K562 (cell line): ENCODE data around the gene ETV3L. TPM values are rescaled to one million over a fixed set of nuclear protein-coding genes. Genes with fewer than 3 reads are reported as not detected.
A peak's percentile ranks its signal among the peaks of the same experiment; 100 is the strongest.

Experiments
- ATAC-seq: fragments of 200-7000 bp; cut with Tn5 transposase; 3 replicates; pipeline ENCODE4 v1.9.1; 2020; ENCODE audit warnings: moderate library complexity
- BruUV-seq: library from RNA; stranded (reverse); fragments of 400-500 nt; replicated peaks from 2 replicates; lab custom pipeline; 2021; lab: Mats Ljungman, UMichigan
- CTCF ChIA-PET: fragments of 300-600 bp; formaldehyde crosslinking; extraction: SDS; loops from one replicate; lab custom pipeline; 2021; ENCODE audit warnings: low intra/inter-chr PET ratio; lab: Yijun Ruan, JAX
- POLR2A ChIA-PET: fragments of 300-600, 350-650 bp; sonication (Branson Sonifier 250); formaldehyde crosslinking; extraction: SDS; loops from one replicate; lab custom pipeline; 2021; ENCODE audit warnings: antibody characterized with exemption, inconsistent platforms; lab: Yijun Ruan, JAX
- DNase-seq, 4 experiments: peaks; one replicate each; pipeline versions ENCODE4 v3.0.0 to v3.0.0-alpha.2; 2011 to 2018; ENCODE audit warnings: low spot score in 3 of 4, mixed read lengths in 3 of 4; ENCODE audit errors: extremely low read depth in 1 of 4
- FAIRE-seq: peaks from 2 replicates; lab custom pipeline; 2011; peaks lifted over from hg19 to GRCh38; lab: Jason Lieb, UNC
- H2AFZ ChIP-seq: 2 replicates; pipeline ENCODE4 v1.6.0; 2011; ENCODE audit warnings: low read depth, low read length, control low read depth, inconsistent platforms
- H3K27ac ChIP-seq: fragments of 200-600 bp; 3 replicates; pipeline ENCODE4 v1.8.0; 2011; ENCODE audit warnings: low read depth, mild to moderate bottlenecking, control low read depth, inconsistent platforms, low read length, moderate library complexity, mixed read lengths; ENCODE audit errors: extremely low read depth
- H3K27me3 ChIP-seq, 2 experiments: fragments of 300-600 bp in 1 of 2; 2 replicates in 1 of 2; 3 replicates in 1 of 2; pipeline versions ENCODE4 v1.6.0 to v1.8.0; 2011; ENCODE audit warnings: inconsistent platforms in 2 of 2, low read length in 2 of 2, mild to moderate bottlenecking in 1 of 2, mixed read lengths in 1 of 2, moderate library complexity in 1 of 2; ENCODE audit not compliant: control insufficient read depth in 2 of 2, insufficient read depth in 2 of 2
- H3K36me3 ChIP-seq: fragments of 300-600 bp; 3 replicates; pipeline ENCODE4 v1.8.0; 2011; ENCODE audit warnings: mild to moderate bottlenecking, low read length, inconsistent platforms; ENCODE audit not compliant: control insufficient read depth, insufficient read depth
- H3K4me1 ChIP-seq, 2 experiments: fragments of 200-600 bp in 1 of 2; replicated peaks in 1 of 2; 2 replicates in 1 of 2; 3 replicates in 1 of 2; pipeline versions ENCODE4 v1.5.1 to v1.8.0; 2011; ENCODE audit warnings: inconsistent platforms in 2 of 2, low read length in 2 of 2, mild to moderate bottlenecking in 1 of 2, mixed read lengths in 1 of 2, moderate library complexity in 1 of 2; ENCODE audit not compliant: control insufficient read depth in 2 of 2, insufficient read depth in 2 of 2
- H3K4me2 ChIP-seq: 2 replicates; pipeline ENCODE4 v1.6.1; 2011; ENCODE audit warnings: low read length, control low read depth, inconsistent platforms, mixed read lengths; ENCODE audit not compliant: insufficient read depth
- H3K4me3 ChIP-seq: fragments of 200-600 bp; sonication (generic), shearing (Covaris generic); 2 replicates; pipeline ENCODE4 v1.5.1; 2016; ENCODE audit warnings: control low read depth, inconsistent platforms
- H3K79me2 ChIP-seq: fragments of 200-600 bp; 3 replicates; pipeline ENCODE4 v1.8.0; 2011; ENCODE audit warnings: low read length, inconsistent platforms; ENCODE audit not compliant: control insufficient read depth, insufficient read depth
- H3K9ac ChIP-seq, 2 experiments: 2 replicates each; pipeline versions ENCODE4 v1.6.0 to v1.6.1; 2011; ENCODE audit warnings: low read depth in 2 of 2, low read length in 2 of 2, control low read depth in 1 of 2, inconsistent platforms in 1 of 2, mild to moderate bottlenecking in 1 of 2, mixed read lengths in 1 of 2; ENCODE audit not compliant: insufficient read depth in 1 of 2
- H3K9me1 ChIP-seq: one replicate; pipeline ENCODE4 v1.6.0; 2011; ENCODE audit warnings: inconsistent platforms, mild to moderate bottlenecking, low read length, moderate library complexity; ENCODE audit not compliant: control insufficient read depth, insufficient read depth
- H3K9me3 ChIP-seq: replicated peaks from 2 replicates; pipeline ENCODE4 v1.5.1; 2011; ENCODE audit warnings: low read depth, low read length, inconsistent platforms; ENCODE audit not compliant: control insufficient read depth, insufficient read depth
- H4K20me1 ChIP-seq: replicated peaks from 2 replicates; pipeline ENCODE4 v1.6.1; 2011; ENCODE audit warnings: low read length, inconsistent platforms, mixed read lengths; ENCODE audit not compliant: control insufficient read depth, insufficient read depth
- GATAD2A ChIP-seq: fragments of 450-650 bp; IDR thresholded peaks from 2 replicates; pipeline ENCODE4 v1.6.1; 2017
- HMG20B ChIP-seq: fragments of 250-450 bp; sonication (Bioruptor Pico); IDR thresholded peaks from 2 replicates; pipeline ENCODE4 v1.5.0; 2021; ENCODE audit warnings: mild to moderate bottlenecking
- POU5F1 ChIP-seq: fragments of 150-350 bp; IDR thresholded peaks from 2 replicates; pipeline ENCODE4 v1.6.1; 2014; ENCODE audit warnings: borderline replicate concordance, low read length, low read depth, mild to moderate bottlenecking; ENCODE audit not compliant: partially characterized antibody
- ZNF224 ChIP-seq: sonication (generic); formaldehyde crosslinking; IDR thresholded peaks from 2 replicates; pipeline ENCODE4 v1.8.0; 2022; ENCODE audit warnings: mild to moderate bottlenecking, missing genetic modification reagents
- ZNF263 ChIP-seq: sonication (generic); formaldehyde crosslinking; IDR thresholded peaks from 2 replicates; pipeline ENCODE4 v1.8.0; 2022; ENCODE audit warnings: mild to moderate bottlenecking, missing genetic modification reagents, borderline replicate concordance
- ZNF431 ChIP-seq: sonication (generic); formaldehyde crosslinking; IDR thresholded peaks from 2 replicates; pipeline ENCODE4 v1.8.0; 2022; ENCODE audit warnings: mild to moderate bottlenecking, missing genetic modification reagents
- WGBS: fragments of 100-300 bp; shearing (Covaris generic); methylation state at CpG from one replicate; pipeline ENCODE4 v1.1.6; 2016; ENCODE audit warnings: low coverage, mixed read lengths; ENCODE audit not compliant: insufficient coverage; ENCODE audit errors: missing lambda C conversion rate; 5-methylcytosine and 5-hydroxymethylcytosine counted together
- in situ Hi-C: fragments of 300-500 bp; cut with MboI; formaldehyde crosslinking; loops from 4 replicates; pipeline ENCODE4 v1.15.0; 2018; ENCODE audit warnings: inconsistent platforms, mixed read lengths
- intact Hi-C: fragments of 100-400 bp; cut with micrococcal nuclease; formaldehyde crosslinking; loops from 2 replicates; pipeline ENCODE4 v1.14.2; 2022
- polyA plus RNA-seq, 8 experiments: library from polyadenylated mRNA; depleted of rRNA in 4 of 8; stranded (reverse) in 5 of 8; unstranded in 3 of 8; fragments of >200 nt; fragmentation: Nextera tagmentation in 2 of 8; fragmentation: Illumina TruSeq in 1 of 8; extraction: Ambion mirVana in 2 of 8; extraction: Trizol in 1 of 8; gene quantifications; 2 replicates each; pipeline versions ENCODE4 v1.2.1 to v1.2.3, GENCODE V29; 2011 to 2014; ENCODE audit warnings: inconsistent platforms in 1 of 8, missing spikeins in 1 of 8
- total RNA-seq, 7 experiments: library from RNA; depleted of rRNA in 6 of 7; stranded (reverse); fragments of >200 nt in 6 of 7; fragmentation: Illumina TruSeq in 2 of 7; extraction: Trizol in 2 of 7; gene quantifications; 2 replicates each; pipeline versions ENCODE4 v1.2.1 to v1.2.3, GENCODE V29; 2011 to 2021; ENCODE audit warnings: low replicate concordance in 1 of 7
- TF ChIP-seq, protein P1 (sequence below): IDR thresholded peaks from 2 replicates; pipeline ENCODE4 v1.6.1; 2014; ENCODE audit warnings: antibody characterized with exemption

Gene ETV3L
- total and polyA plus RNA-seq, 9 of the 15 experiments (the other 6 are each of a cell fraction or from before 2014, with no cell fraction given), result not detected

DNA sequence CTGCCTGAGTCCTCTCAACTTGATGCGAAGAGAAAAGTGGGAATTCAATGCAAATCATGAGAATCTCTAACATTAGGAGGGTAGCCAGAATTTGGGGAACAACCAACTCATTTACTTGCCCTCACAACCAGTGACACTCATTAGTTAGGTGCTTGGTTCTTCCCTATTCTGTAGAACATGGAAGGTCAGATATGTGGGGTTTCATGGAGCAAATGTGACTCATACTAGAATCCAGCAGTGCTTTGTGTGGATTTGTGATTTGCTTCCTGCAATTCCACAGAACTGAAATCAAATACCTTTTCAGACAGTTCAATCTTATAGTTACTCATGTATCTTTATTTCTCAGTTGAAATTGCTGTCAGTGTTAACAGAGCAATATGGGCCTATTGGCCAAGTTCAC is 45.5 kb upstream of the ETV3L start:
- peak overlapping the region; percentile 5; the same call in 1 of the 2 replicates for H2AFZ ChIP-seq
- no peak overlapping the region for H3K9ac ChIP-seq
- ChIA-PET CTCF (no interaction called here), POLR2A (no interaction called here)
- WGBS, result 39% methylated on average over 1 of the region's 1 CpG
- ATAC-seq, result no peak
- H3K9me3 ChIP-seq, result no peaks in the 10 kb centered on the region
- TF ChIP-seq GATAD2A (no peak), HMG20B (no peak), ZNF431 (CRISPR knock-in tag) (no peak), ZNF224 (no peak), POU5F1 (no peak), ZNF263 (CRISPR knock-in tag) (no peak)
- TF ChIP-seq, protein P1, sequence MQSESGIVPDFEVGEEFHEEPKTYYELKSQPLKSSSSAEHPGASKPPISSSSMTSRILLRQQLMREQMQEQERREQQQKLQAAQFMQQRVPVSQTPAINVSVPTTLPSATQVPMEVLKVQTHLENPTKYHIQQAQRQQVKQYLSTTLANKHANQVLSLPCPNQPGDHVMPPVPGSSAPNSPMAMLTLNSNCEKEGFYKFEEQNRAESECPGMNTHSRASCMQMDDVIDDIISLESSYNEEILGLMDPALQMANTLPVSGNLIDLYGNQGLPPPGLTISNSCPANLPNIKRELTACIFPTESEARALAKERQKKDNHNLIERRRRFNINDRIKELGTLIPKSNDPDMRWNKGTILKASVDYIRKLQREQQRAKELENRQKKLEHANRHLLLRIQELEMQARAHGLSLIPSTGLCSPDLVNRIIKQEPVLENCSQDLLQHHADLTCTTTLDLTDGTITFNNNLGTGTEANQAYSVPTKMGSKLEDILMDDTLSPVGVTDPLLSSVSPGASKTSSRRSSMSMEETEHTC, result no peak
- H3K27me3 ChIP-seq, result no peaks in the 10 kb centered on the region
- H3K4me1 ChIP-seq, result peaks cover 3 to 37% of the 10 kb centered on the region in 2 experiments; a peak in 3 of 5 replicates
- H3K9me1 ChIP-seq, result no peaks in the 10 kb centered on the region
- no peak overlapping the region for H3K27ac ChIP-seq
- no peaks in the 10 kb centered on the region for H3K79me2 ChIP-seq
- BruUV-seq, result no TSS peak
- DNase-seq, result no peak
- no peaks in the 10 kb centered on the region; the same call in 2 of the 3 replicates for H3K36me3 ChIP-seq
- in situ Hi-C loops, result no loop called here
- no peak overlapping the region for H3K4me3 ChIP-seq
- FAIRE-seq, result no peak
- no peaks in the 10 kb centered on the region for H4K20me1 ChIP-seq
- intact Hi-C loops, result no loop called here
- H3K4me2 ChIP-seq, result no peak overlapping the region
